ENCODE measurements around the gene PLEKHG2. TPM values are rescaled to one million over a fixed set of nuclear protein-coding genes. Genes with fewer than 3 reads are reported as not detected.
"Not testable (repeated sequence)": the region's sequence is repeated elsewhere in the genome, so short reads cannot be mapped to it uniquely, and the experiment has no call there.

Gene PLEKHG2
- total RNA-seq, 1 donor from 2014 or later = 29.5 TPM

- no peak for DNase-seq
Observed at GRCh38 chr19:39446365-39447084, 34.1 kb downstream of the PLEKHG2 start.

GRCh38 chr19:39448271-39448670, 35.8 kb downstream of the PLEKHG2 start:
- no peak for DNase-seq

GRCh38 chr19:39449116-39449797, 36.8 kb downstream of the PLEKHG2 start:
- no peak for DNase-seq

- DNase-seq = not testable (repeated sequence)
Observed at GRCh38 chr19:39451257-39451656, 38.8 kb downstream of the PLEKHG2 start.

- DNase-seq = no peak
Observed at GRCh38 chr19:39463403-39463802, 50.9 kb downstream of the PLEKHG2 start.

- no peak for DNase-seq
Observed at GRCh38 chr19:39465956-39466747, 53.7 kb downstream of the PLEKHG2 start.

GRCh38 chr19:39467941-39468340, 55.5 kb downstream of the PLEKHG2 start:
- no peak for DNase-seq

GRCh38 chr19:39469036-39469435, 56.6 kb downstream of the PLEKHG2 start:
- no peak for DNase-seq

GRCh38 chr19:39469567-39469966, 57.1 kb downstream of the PLEKHG2 start:
- no peak for DNase-seq

- DNase-seq = no peak
Observed at GRCh38 chr19:39470724-39471339, 58.4 kb downstream of the PLEKHG2 start.

- no peak for DNase-seq
Observed at GRCh38 chr19:39471756-39472536, 59.5 kb downstream of the PLEKHG2 start.

- no peak for DNase-seq
Observed at GRCh38 chr19:39472746-39473442, 60.4 kb downstream of the PLEKHG2 start.

GRCh38 chr19:39473443-39473960, 61.0 kb downstream of the PLEKHG2 start:
- no peak for DNase-seq

- DNase-seq = no peak
Observed at GRCh38 chr19:39474139-39474620, 61.7 kb downstream of the PLEKHG2 start.

GRCh38 chr19:39475748-39476147, 63.3 kb downstream of the PLEKHG2 start:
- DNase-seq = no peak

Small RNA genes within 50 kb of the gene (small RNA-seq; reads per million reads assigned to genes)
- gene MIR4530 (ENCODE audit: low replicate concordance) (not detected), gene RN7SL566P (ENCODE audit: low replicate concordance) (not detected)

Other genes with a start within 250 kb of the PLEKHG2 start
- 11.7 TPM for gene NCCRP1, start 215.7 kb upstream of the PLEKHG2 start, total RNA-seq
- not detected for gene SYCN, start 208.4 kb upstream of the PLEKHG2 start, total RNA-seq
- not detected for gene IFNL3, start 167.7 kb upstream of the PLEKHG2 start, total RNA-seq
- not detected for gene IFNL4, start 163.8 kb upstream of the PLEKHG2 start, total RNA-seq
- not detected for gene IFNL2, start 144.3 kb upstream of the PLEKHG2 start, total RNA-seq
- gene IFNL1, start 116.3 kb upstream of the PLEKHG2 start, total RNA-seq = not detected
- gene LRFN1, start 91.8 kb upstream of the PLEKHG2 start, total RNA-seq = 1.2 TPM
- 22.8 TPM for gene GMFG, start 76.6 kb upstream of the PLEKHG2 start, total RNA-seq
- gene SAMD4B, start 70.2 kb upstream of the PLEKHG2 start, total RNA-seq = 44.6 TPM
- 21.2 TPM for gene PAF1, start 21.6 kb upstream of the PLEKHG2 start, total RNA-seq
- gene MED29, start 21.3 kb upstream of the PLEKHG2 start, total RNA-seq = 9.7 TPM
- gene ZFP36, start 5.8 kb upstream of the PLEKHG2 start, total RNA-seq = 32.1 TPM
- 157 TPM for gene RPS16, start 23.3 kb downstream of the PLEKHG2 start, total RNA-seq
- gene SUPT5H, start 32.9 kb downstream of the PLEKHG2 start, total RNA-seq = 32.9 TPM
- 28.0 TPM for gene TIMM50, start 68.2 kb downstream of the PLEKHG2 start, total RNA-seq
- gene DLL3, start 86.3 kb downstream of the PLEKHG2 start, total RNA-seq = 0.20 TPM
- gene SELENOV, start 102.5 kb downstream of the PLEKHG2 start, total RNA-seq = not detected
- gene EID2B, start 120.2 kb downstream of the PLEKHG2 start, total RNA-seq = 1.8 TPM
- gene EID2, start 127.5 kb downstream of the PLEKHG2 start, total RNA-seq = 7.3 TPM
- gene LGALS13, start 189.9 kb downstream of the PLEKHG2 start, total RNA-seq = not detected
- not detected for gene LGALS16, start 243.2 kb downstream of the PLEKHG2 start, total RNA-seq

Data from skin of body (tissue), 3 donors.